Activated CD8-positive, alpha-beta T cell treated with anti-CD3 and anti-CD28 coated beads for 36 hours (primary cell): ENCODE data around the gene ZFAND4. TPM values are rescaled to one million over a fixed set of nuclear protein-coding genes. Genes with fewer than 3 reads are reported as not detected.

Source experiments
- ATAC-seq: fragments of 200-7000 bp; cut with Tn5 transposase; one replicate; pipeline ENCODE4 v1.10.0; 2021; ENCODE audit warnings: mild to moderate bottlenecking, moderate library complexity
- CTCF ChIA-PET: fragments of 350-600 bp; sonication (Branson Sonifier 250); formaldehyde crosslinking; loops from one replicate; lab custom pipeline; 2021; ENCODE audit warnings: antibody characterized with exemption; lab: Charles Lee
- POLR2A ChIA-PET: fragments of 350-600 bp; sonication (Branson Sonifier 250); formaldehyde crosslinking; loops from one replicate; lab custom pipeline; 2021; ENCODE audit warnings: antibody characterized with exemption; lab: Charles Lee
- DNase-seq: peaks from one replicate; pipeline ENCODE4 v3.0.0-alpha.2; 2020
- H3K27ac Mint-ChIP-seq: one replicate; pipeline ENCODE4 v1.8.0; 2021; ENCODE audit warnings: mild to moderate bottlenecking, mixed read lengths
- H3K27me3 Mint-ChIP-seq: one replicate; pipeline ENCODE4 v1.8.0; 2021; ENCODE audit warnings: mixed read lengths
- H3K36me3 Mint-ChIP-seq: one replicate; pipeline ENCODE4 v1.8.0; 2021; ENCODE audit warnings: low read depth, mixed read lengths
- H3K4me1 Mint-ChIP-seq: one replicate; pipeline ENCODE4 v1.8.0; 2021; ENCODE audit warnings: low read depth, mixed read lengths
- H3K4me3 Mint-ChIP-seq: one replicate; pipeline ENCODE4 v1.8.0; 2021; ENCODE audit warnings: mild to moderate bottlenecking, moderate library complexity, mixed read lengths
- H3K9me3 Mint-ChIP-seq: one replicate; pipeline ENCODE4 v1.8.0; 2021; ENCODE audit warnings: mixed read lengths
- intact Hi-C: fragments of 100-400 bp; cut with micrococcal nuclease; formaldehyde crosslinking; loops from one replicate; pipeline ENCODE4 v1.10.0; 2022
- total RNA-seq, 2 experiments: library from RNA; stranded (reverse); gene quantifications; one replicate each; pipeline ENCODE4 v1.2.3, GENCODE V29; 2021
- TF ChIP-seq, protein P1 (sequence below): fragments of 200-600 bp; IDR thresholded peaks from one replicate; pipeline ENCODE4 v1.8.0; 2022; ENCODE audit warnings: antibody characterized with exemption, mild to moderate bottlenecking

ZFAND4 gene
- total RNA-seq, 2 experiments from 2014 or later, result 11.5 to 13.5 TPM

DNA sequence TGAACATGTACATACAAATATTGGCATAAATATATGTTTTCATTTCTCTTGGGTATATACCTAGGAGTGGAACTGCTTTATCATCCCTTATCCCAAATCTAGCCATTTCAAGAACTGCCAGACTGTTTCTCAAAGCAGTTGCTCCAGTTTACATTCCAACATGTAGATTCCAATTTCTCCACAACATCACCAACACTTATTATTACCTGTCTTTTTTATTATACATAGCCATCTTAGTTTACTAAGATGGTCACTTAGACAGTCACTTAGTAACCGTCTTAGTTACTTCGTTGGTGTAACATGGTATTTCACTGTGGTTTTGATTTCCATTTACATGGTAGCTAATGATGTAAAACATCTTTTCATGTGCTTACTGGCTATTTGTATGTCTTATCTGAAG is 82.7 kb downstream of the ZFAND4 start:
- TF ChIP-seq, protein P1, sequence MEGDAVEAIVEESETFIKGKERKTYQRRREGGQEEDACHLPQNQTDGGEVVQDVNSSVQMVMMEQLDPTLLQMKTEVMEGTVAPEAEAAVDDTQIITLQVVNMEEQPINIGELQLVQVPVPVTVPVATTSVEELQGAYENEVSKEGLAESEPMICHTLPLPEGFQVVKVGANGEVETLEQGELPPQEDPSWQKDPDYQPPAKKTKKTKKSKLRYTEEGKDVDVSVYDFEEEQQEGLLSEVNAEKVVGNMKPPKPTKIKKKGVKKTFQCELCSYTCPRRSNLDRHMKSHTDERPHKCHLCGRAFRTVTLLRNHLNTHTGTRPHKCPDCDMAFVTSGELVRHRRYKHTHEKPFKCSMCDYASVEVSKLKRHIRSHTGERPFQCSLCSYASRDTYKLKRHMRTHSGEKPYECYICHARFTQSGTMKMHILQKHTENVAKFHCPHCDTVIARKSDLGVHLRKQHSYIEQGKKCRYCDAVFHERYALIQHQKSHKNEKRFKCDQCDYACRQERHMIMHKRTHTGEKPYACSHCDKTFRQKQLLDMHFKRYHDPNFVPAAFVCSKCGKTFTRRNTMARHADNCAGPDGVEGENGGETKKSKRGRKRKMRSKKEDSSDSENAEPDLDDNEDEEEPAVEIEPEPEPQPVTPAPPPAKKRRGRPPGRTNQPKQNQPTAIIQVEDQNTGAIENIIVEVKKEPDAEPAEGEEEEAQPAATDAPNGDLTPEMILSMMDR, result no peak
- no peak overlapping the region for H3K27ac Mint-ChIP-seq
- peaks cover 5% of the 10 kb centered on the region for H3K9me3 Mint-ChIP-seq
- H3K4me3 Mint-ChIP-seq, result no peak overlapping the region
- DNase-seq (no peak), ATAC-seq (no peak)
- H3K36me3 Mint-ChIP-seq, result peaks cover 24% of the 10 kb centered on the region
- POLR2A ChIA-PET, result no interaction called here
- H3K4me1 Mint-ChIP-seq, result peaks cover 35% of the 10 kb centered on the region
- intact Hi-C loops, result no loop called here
- H3K27me3 Mint-ChIP-seq, result no peaks in the 10 kb centered on the region
- CTCF ChIA-PET, result interaction anchor here (1.5 kb wide), 1 partner anchor 9 kb away, joined by 6 read pairs; no protein-coding TSS in a partner anchor

DNA sequence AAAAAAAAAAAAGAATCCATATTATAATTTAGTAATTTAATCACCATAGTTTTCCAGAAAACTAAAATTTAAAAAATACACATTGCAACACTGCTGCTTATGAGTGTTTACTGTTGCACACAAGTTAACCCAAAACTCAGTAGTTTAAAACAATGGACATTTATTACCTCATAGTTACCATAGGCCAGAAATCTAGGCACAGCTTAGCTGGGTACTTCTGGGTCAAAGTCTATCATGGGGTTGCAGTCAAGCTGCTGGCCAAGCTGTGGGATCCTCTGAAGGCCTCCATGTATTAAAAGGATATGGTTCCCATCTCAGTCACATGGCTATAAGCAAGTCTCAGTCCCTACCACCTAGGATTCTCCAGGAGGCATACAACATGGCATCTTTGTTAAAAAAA is 83.6 kb downstream of the ZFAND4 start:
- DNase-seq (no peak), ATAC-seq (no peak)
- Mint-ChIP-seq H3K27ac (no peak overlapping the region), H3K9me3 (peaks cover 9% of the 10 kb centered on the region), H3K36me3 (peaks cover 28% of the 10 kb centered on the region), H3K4me3 (no peak overlapping the region), H3K4me1 (peaks cover 35% of the 10 kb centered on the region), H3K27me3 (no peaks in the 10 kb centered on the region)
- POLR2A ChIA-PET, result no interaction called here
- CTCF ChIA-PET, result interaction anchor here (1.5 kb wide), 1 partner anchor 8 kb away, joined by 6 read pairs; no protein-coding TSS in a partner anchor
- intact Hi-C loops, result no loop called here
- TF ChIP-seq, protein P1, result no peak

DNA sequence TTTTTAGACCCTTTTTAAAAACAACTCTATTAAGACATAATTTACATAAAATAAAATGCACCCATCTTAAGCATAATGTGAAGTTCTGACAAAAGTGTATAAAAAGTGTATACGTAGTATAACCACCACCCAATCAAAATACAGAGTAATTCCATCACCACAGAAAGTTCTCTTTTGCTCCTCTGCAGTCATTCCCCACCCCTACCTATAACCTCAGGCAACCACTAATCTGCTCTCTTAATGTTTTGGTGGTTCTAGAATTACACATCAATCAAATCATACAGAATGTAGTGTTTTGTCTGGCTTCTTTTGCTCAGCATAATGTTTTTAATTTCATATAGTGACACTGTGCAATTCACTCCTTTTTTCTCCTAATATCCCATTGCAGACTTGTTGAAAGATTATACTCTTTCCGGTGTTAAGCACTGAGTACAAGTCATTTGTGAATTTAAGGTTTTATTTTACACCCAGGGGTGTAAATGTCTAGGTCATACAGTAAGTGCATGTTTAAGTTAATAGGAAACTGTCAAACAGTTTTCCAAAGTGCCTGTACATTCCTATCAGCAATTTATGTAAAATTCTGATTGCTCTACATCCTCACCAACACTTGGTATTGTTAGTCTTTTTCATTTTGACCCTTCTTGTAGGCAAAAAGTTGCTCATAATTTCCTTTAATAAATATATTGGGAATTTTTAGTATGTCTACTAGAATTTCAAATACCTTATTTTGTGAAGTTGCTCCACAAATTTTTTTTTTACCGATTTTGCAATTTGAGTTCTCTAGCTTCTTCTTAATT is 86.3 kb downstream of the ZFAND4 start:
- POLR2A ChIA-PET, result no interaction called here
- TF ChIP-seq, protein P1, result no peak

DNA sequence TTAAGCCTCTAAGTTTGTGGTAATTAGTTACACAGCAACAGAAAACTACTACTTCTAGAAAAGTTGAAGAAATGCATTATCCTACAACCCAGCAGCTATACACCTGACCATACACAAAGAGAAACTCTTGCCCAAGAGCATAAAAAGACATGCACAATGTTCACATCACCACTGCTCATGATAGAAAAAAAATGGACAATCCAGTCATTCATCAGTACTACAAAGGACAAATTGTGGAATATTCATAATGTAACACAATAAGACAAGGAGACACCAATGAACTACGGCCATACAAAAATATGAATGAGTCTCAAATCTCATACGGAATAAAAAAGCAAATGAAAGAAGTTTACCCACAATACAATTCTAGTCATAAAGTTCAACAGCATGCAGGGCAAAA is 87.4 kb downstream of the ZFAND4 start:
- no peak overlapping the region for H3K27ac Mint-ChIP-seq
- H3K27me3 Mint-ChIP-seq, result no peaks in the 10 kb centered on the region
- TF ChIP-seq, protein P1, result no peak
- DNase-seq, result no peak
- CTCF ChIA-PET, result interaction anchor here (0.6 kb wide), 1 partner anchor 30 kb away, joined by 3 read pairs; no protein-coding TSS in a partner anchor
- H3K4me3 Mint-ChIP-seq, result no peak overlapping the region
- peaks cover 25% of the 10 kb centered on the region for H3K4me1 Mint-ChIP-seq
- POLR2A ChIA-PET, result no interaction called here
- intact Hi-C loops, result no loop called here
- peaks cover 22% of the 10 kb centered on the region for H3K36me3 Mint-ChIP-seq
- H3K9me3 Mint-ChIP-seq, result peaks cover 9% of the 10 kb centered on the region
- no peak for ATAC-seq

More for the DNA sequence above, 86.3 kb downstream of the ZFAND4 start:
- CTCF ChIA-PET, result interaction anchor here (0.6 kb wide), 1 partner anchor 31 kb away, joined by 3 read pairs; no protein-coding TSS in a partner anchor
- no peak for ATAC-seq
- peaks cover 22% of the 10 kb centered on the region for H3K4me1 Mint-ChIP-seq
- DNase-seq, result no peak
- H3K27me3 Mint-ChIP-seq, result no peaks in the 10 kb centered on the region
- intact Hi-C loops, result no loop called here
- H3K9me3 Mint-ChIP-seq, result peaks cover 9% of the 10 kb centered on the region
- H3K36me3 Mint-ChIP-seq, result peaks cover 29% of the 10 kb centered on the region
- H3K4me3 Mint-ChIP-seq, result no peak overlapping the region
- no peak overlapping the region for H3K27ac Mint-ChIP-seq

DNA sequence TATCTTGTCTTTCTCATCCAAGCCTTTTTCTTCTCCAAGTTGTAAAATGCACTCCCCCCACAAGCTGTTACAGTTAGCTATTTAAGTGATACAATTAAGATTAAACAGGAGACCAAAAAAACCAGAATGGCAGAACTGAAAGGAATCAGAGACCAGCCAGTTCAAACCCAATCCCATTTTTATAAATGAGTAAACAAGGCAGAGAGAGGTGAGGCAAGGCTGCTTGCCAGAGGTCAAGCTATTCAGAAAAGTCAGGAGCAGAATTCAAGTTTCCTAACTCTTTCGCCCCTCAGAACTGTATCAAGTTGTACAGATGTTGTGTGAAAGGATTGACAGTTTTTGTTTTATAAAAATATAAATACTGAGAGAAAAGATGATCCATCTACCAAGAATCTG is 90.2 kb downstream of the ZFAND4 start:
- H3K27me3 Mint-ChIP-seq, result no peaks in the 10 kb centered on the region
- H3K4me1 Mint-ChIP-seq, result peaks cover 35% of the 10 kb centered on the region
- H3K4me3 Mint-ChIP-seq, result no peak overlapping the region
- intact Hi-C loops, result no loop called here
- TF ChIP-seq, protein P1, result no peak
- H3K36me3 Mint-ChIP-seq, result peaks cover 13% of the 10 kb centered on the region
- CTCF ChIA-PET, result no interaction called here
- POLR2A ChIA-PET, result interaction anchor here (2.3 kb wide), 1 partner anchor 12 kb away, joined by 6 read pairs; no protein-coding TSS in a partner anchor
- H3K9me3 Mint-ChIP-seq, result peaks cover 7% of the 10 kb centered on the region
- DNase-seq (no peak), ATAC-seq (no peak)
- peak overlapping the region; percentile 21 for H3K27ac Mint-ChIP-seq
